ENCODE results near the gene DCAF4L1.

DCAF4L1 gene

DNA sequence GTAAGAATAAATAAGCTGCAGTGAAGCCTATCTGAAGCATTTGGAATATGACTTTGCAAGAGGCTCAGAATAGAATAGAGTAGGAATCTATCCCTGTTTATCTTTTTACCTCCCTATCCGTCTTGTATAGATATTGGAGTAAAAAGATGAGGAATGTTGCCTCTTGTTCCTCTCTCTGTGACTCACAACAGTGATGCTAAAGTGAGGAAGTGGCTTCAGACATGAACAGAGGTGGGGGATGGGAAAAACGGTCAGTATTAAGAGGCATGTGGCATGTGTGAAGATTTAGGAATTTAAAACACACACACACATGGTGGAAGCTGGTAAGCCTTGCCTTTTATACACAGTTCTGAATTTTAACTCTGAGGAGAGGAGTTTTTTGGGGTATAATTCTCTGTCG is 3.8 kb upstream of the DCAF4L1 start:
- no peak for TF ChIP-seq YY1 (IDR thresholded peaks at IDR 0.05; ENCODE audit: low read depth)
- TF ChIP-seq, protein P1, sequence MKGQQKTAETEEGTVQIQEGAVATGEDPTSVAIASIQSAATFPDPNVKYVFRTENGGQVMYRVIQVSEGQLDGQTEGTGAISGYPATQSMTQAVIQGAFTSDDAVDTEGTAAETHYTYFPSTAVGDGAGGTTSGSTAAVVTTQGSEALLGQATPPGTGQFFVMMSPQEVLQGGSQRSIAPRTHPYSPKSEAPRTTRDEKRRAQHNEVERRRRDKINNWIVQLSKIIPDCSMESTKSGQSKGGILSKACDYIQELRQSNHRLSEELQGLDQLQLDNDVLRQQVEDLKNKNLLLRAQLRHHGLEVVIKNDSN (IDR thresholded peaks at IDR 0.05), result no peak
- no peak for TF ChIP-seq EP300 (IDR thresholded peaks at IDR 0.05; ENCODE audit: borderline replicate concordance)
- no peak for TF ChIP-seq NFIC (IDR thresholded peaks at IDR 0.05)
- TF ChIP-seq TAF1 (IDR thresholded peaks at IDR 0.05; ENCODE audit: low read depth), result no peak
- no peak for TF ChIP-seq CREB1 (IDR thresholded peaks at IDR 0.05; ENCODE audit: low read depth)
- no peak for TF ChIP-seq REST (IDR thresholded peaks at IDR 0.05; ENCODE audit: low read depth)
- TF ChIP-seq RAD21 (IDR thresholded peaks at IDR 0.05; ENCODE audit: low read depth), result no peak
- no peak for TF ChIP-seq FOXM1 (IDR thresholded peaks at IDR 0.05; ENCODE audit: borderline replicate concordance, low read depth)
- no peak for TF ChIP-seq CEBPB (IDR thresholded peaks at IDR 0.05)
- TF ChIP-seq TCF12 (IDR thresholded peaks at IDR 0.05; ENCODE audit: low read depth), result no peak
- TF ChIP-seq EGR1 (IDR thresholded peaks at IDR 0.05), result no peak

- TF ChIP-seq MAX (IDR thresholded peaks at IDR 0.05) (no peak), CEBPB (IDR thresholded peaks at IDR 0.05) (no peak), EP300 (IDR thresholded peaks at IDR 0.05; ENCODE audit: borderline replicate concordance) (no peak), TAF1 (IDR thresholded peaks at IDR 0.05; ENCODE audit: low read depth) (no peak), RAD21 (IDR thresholded peaks at IDR 0.05; ENCODE audit: low read depth) (no peak), FOXM1 (IDR thresholded peaks at IDR 0.05; ENCODE audit: borderline replicate concordance, low read depth) (no peak), NFIC (IDR thresholded peaks at IDR 0.05) (no peak), EGR1 (IDR thresholded peaks at IDR 0.05) (no peak), TCF12 (IDR thresholded peaks at IDR 0.05; ENCODE audit: low read depth) (no peak), REST (IDR thresholded peaks at IDR 0.05; ENCODE audit: low read depth) (no peak), YY1 (IDR thresholded peaks at IDR 0.05; ENCODE audit: low read depth) (no peak), TEAD4 (IDR thresholded peaks at IDR 0.05) (no peak), CREB1 (IDR thresholded peaks at IDR 0.05; ENCODE audit: low read depth) (no peak), ZBTB7A (IDR thresholded peaks at IDR 0.05; ENCODE audit: low read depth) (no peak)
- TF ChIP-seq, protein P1 (IDR thresholded peaks at IDR 0.05), result no peak
These were observed 1.2 kb downstream of the DCAF4L1 start for GRCh38 chr4:41982716-41983115.

DNA sequence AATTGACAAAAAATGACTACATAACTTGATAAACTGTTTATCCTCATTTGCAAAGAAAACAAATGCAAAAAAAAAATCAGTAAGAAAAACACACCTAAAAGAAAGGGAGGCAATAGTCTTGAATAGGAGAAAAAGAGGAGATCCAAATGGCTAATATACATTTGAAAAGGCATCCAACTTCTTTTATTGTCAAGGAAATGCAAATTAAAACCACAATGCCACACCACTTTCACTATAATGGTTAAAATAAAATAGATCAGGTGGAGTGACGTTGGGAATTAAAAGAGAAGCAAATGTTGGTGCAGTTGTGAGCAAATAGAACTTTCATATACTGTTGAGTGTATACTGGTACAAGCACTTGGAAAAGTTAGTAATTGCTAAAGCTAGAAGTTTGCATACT is 3.6 kb downstream of the DCAF4L1 start:
- TF ChIP-seq CREB1 (IDR thresholded peaks at IDR 0.05; ENCODE audit: low read depth), result no peak
- TF ChIP-seq, protein P1 (IDR thresholded peaks at IDR 0.05), result no peak
- TF ChIP-seq REST (IDR thresholded peaks at IDR 0.05; ENCODE audit: low read depth), result no peak
- no peak for TF ChIP-seq EGR1 (IDR thresholded peaks at IDR 0.05)
- TF ChIP-seq TAF1 (IDR thresholded peaks at IDR 0.05; ENCODE audit: low read depth), result no peak
- TF ChIP-seq TEAD4 (IDR thresholded peaks at IDR 0.05), result no peak
- TF ChIP-seq NFIC (IDR thresholded peaks at IDR 0.05), result no peak
- TF ChIP-seq TCF12 (IDR thresholded peaks at IDR 0.05; ENCODE audit: low read depth), result no peak
- TF ChIP-seq CEBPB (IDR thresholded peaks at IDR 0.05), result no peak
- TF ChIP-seq YY1 (IDR thresholded peaks at IDR 0.05; ENCODE audit: low read depth), result no peak
- no peak for TF ChIP-seq EP300 (IDR thresholded peaks at IDR 0.05; ENCODE audit: borderline replicate concordance)
- TF ChIP-seq FOXM1 (IDR thresholded peaks at IDR 0.05; ENCODE audit: borderline replicate concordance, low read depth), result no peak
- no peak for TF ChIP-seq MAX (IDR thresholded peaks at IDR 0.05)
- no peak for TF ChIP-seq RAD21 (IDR thresholded peaks at IDR 0.05; ENCODE audit: low read depth)
- no peak for TF ChIP-seq ZBTB7A (IDR thresholded peaks at IDR 0.05; ENCODE audit: low read depth)

- TF ChIP-seq ZBTB7A (IDR thresholded peaks at IDR 0.05; ENCODE audit: low read depth) (no peak), NFIC (IDR thresholded peaks at IDR 0.05) (no peak), EGR1 (IDR thresholded peaks at IDR 0.05) (no peak), FOXM1 (IDR thresholded peaks at IDR 0.05; ENCODE audit: borderline replicate concordance, low read depth) (no peak), YY1 (IDR thresholded peaks at IDR 0.05; ENCODE audit: low read depth) (no peak), CREB1 (IDR thresholded peaks at IDR 0.05; ENCODE audit: low read depth) (no peak), TEAD4 (IDR thresholded peaks at IDR 0.05) (no peak), RAD21 (IDR thresholded peaks at IDR 0.05; ENCODE audit: low read depth) (no peak), TCF12 (IDR thresholded peaks at IDR 0.05; ENCODE audit: low read depth) (no peak)
These were observed 8.4 kb downstream of the DCAF4L1 start for GRCh38 chr4:41989994-41990364.
